ENCODE measurements around the gene SLC15A4.

- no peak for TF ChIP-seq CTCF (IDR thresholded peaks at IDR 0.05)
- TF ChIP-seq POLR2AphosphoS5 (IDR thresholded peaks at IDR 0.05; ENCODE audit: low read depth, low read length), result no peak
- TF ChIP-seq REST (IDR thresholded peaks at IDR 0.05; ENCODE audit: insufficient read depth in 1 of 2, low read depth in 2 of 2, low read length in 1 of 2), result no peak
- TF ChIP-seq SIN3A (IDR thresholded peaks at IDR 0.05; ENCODE audit: borderline replicate concordance, insufficient read depth, low read depth, low read length), result no peak
- no peak for TF ChIP-seq TCF7L2 (IDR thresholded peaks at IDR 0.05; ENCODE audit: low read depth, low read length)
These were observed 33.5 kb downstream of the SLC15A4 start for GRCh38 chr12:128790221-128790620.

All from Panc1 (cell line).